HFF-Myc (cell line): ENCODE measurements around the gene RGL1.

Experiments
- DNase-seq: peaks from one replicate; pipeline ENCODE4 v3.0.0-alpha.2; 2011; ENCODE audit warnings: low read depth; ENCODE audit errors: extremely low read depth
- H3K4me3 ChIP-seq: replicated peaks from 2 replicates; pipeline ENCODE4 v1.5.1; 2011; ENCODE audit warnings: low read depth, mild to moderate bottlenecking, control low read depth, low read length
- TF ChIP-seq, protein P1 (sequence below): IDR thresholded peaks from 2 replicates; pipeline ENCODE4 v1.5.1; 2012; ENCODE audit warnings: mild to moderate bottlenecking, low read depth, low read length, control low read depth; ENCODE audit errors: missing control alignments

Gene RGL1

DNA sequence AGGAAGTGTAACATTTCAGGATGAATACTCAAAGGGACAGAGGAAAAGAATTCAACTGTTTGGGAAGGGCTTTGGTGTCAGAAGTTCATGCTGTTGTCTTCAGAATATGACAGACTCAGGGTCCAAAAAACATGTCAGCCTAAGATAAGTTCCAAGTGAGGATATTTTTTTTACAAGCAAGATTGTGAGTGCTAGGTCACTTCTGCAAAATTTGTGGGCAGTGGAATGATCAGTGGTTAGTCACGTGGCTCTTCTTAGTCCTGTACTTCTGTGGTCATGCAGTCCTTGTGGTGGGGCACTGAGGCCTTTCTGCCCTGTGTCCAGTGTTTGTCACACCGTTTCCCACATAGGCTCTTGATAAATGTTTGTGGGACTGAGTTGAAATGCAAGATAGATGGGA lies 5.2 kb downstream of the RGL1 start:
- no peak overlapping the region for H3K4me3 ChIP-seq
- DNase-seq: no peak
- TF ChIP-seq, protein P1, sequence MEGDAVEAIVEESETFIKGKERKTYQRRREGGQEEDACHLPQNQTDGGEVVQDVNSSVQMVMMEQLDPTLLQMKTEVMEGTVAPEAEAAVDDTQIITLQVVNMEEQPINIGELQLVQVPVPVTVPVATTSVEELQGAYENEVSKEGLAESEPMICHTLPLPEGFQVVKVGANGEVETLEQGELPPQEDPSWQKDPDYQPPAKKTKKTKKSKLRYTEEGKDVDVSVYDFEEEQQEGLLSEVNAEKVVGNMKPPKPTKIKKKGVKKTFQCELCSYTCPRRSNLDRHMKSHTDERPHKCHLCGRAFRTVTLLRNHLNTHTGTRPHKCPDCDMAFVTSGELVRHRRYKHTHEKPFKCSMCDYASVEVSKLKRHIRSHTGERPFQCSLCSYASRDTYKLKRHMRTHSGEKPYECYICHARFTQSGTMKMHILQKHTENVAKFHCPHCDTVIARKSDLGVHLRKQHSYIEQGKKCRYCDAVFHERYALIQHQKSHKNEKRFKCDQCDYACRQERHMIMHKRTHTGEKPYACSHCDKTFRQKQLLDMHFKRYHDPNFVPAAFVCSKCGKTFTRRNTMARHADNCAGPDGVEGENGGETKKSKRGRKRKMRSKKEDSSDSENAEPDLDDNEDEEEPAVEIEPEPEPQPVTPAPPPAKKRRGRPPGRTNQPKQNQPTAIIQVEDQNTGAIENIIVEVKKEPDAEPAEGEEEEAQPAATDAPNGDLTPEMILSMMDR: no peak

DNA sequence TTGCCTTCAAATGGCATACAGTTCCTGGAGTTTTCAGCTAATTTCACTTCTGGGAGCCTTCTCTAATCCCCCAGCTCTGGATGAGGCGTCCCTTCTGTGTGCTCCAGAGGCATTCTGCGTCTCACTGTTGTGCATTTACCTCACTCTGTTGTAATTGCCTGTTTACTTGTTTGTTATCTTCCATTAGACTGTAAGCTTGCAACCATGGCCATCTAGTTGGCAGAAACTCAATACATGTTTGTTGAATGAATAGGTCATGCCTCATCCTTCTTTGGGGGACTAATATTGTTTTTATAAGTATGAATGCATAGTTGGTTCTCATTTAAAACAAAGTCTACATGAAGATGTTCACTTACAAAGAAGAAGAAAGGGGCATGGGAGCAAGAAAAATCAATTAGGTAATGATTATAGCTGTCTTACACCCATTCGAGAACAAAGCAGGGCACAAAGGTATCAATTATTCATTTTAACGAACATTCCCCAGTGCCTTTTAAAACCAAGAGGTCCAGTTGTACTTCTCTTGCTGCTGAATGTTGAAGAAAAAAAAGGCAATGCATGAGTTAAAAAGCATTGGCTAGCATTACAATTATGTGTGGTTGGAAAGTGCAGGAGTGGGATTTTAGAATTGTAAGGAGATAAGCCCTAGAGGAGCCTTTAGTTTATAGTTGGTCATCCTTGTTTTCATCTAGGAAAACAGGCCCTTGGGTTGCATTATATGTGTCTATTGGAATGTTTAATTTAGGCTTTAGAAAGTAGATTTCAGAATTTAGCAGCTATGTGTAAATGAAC lies 6.0 kb downstream of the RGL1 start:
- TF ChIP-seq, protein P1: no peak
- H3K4me3 ChIP-seq: no peak overlapping the region
- DNase-seq: no peak

DNA sequence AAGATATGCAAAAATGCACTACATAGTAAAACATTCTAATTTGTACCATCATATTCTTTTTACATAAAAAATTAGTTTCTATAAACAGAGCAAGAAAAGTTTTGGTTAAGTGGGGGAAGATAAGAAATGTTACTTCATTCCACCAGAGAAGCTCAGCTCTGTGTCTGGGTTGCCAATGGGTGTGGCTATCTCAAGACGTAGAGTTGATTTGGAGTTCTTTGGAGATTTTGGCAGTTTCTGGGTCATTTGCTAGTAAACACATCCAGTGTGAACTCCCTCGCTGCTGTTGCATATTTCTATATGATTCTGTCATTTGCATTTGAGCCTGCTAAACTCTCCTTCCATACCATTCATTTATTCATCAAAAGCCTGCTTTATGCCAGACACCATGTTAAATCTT lies 7.2 kb downstream of the RGL1 start:
- TF ChIP-seq, protein P1: no peak
- DNase-seq: no peak
- no peak overlapping the region for H3K4me3 ChIP-seq

DNA sequence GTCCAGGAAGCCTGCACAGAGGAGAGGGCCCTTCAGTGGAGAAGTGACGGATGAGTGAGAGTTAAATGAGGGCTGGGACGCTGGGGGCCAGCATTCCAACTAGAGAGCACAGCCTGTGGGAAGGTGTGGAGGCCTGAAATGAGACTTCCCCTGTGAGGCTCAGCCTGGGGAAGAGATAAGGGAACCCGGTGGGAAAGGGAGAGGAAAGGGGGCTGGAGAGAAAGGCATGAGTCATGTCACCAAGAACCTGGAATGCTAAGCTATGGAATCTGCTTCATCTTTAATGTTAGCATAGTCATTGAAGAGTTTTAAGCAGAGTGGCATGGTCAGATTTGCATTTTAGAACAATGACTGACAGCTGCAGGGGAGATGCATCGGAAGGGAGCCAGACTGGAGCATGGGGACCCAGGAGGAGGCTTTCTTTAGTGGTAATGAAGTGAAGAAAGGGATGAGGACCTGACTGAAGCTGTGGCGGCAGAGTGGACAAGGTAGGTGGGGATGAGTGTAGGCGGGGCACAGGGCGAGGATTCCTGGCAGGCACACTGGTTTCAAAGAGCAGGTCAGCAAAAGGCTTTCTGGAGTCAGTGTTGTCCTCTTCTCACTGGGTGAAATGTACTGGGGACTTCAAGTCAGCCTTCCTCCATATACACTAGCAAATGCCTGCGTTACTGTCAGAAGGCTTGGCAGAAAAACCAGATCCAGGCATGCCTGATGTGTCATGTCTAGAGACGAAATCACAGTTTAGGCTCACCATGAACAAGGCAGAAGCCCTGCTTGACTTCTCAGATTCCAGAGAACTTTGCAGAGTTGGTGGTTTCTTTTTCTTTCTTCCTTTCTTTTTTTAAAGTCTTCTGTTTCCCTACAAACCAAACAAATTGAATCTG lies 8.0 kb downstream of the RGL1 start:
- TF ChIP-seq, protein P1: no peak
- no peak for DNase-seq
- H3K4me3 ChIP-seq: no peak overlapping the region

DNA sequence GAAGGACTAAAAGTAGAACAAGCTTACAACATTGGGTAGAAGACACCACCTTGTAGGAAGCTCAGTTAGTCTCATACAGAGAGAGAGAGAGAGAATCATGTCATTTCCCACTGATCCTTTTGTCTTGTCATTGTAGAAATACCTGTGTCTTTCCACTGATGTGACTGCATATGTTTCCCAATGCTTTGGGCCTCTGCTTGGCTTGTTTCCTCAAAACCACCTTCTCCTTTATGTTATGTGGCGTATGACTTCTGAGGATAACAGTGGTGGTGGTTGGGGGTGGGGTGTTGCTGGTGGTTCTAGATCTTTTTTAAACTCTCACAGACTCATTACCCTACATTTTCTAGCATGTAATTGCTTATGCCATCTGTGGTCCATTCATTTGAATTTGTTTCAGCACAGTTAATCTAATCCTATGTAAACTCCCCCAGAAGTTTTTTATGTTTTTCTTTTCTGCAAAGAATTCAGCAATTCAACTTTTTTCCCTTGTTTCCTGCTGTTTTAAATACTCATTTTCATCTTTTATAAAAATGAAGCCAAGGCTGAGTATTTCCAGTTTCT lies 9.3 kb downstream of the RGL1 start:
- TF ChIP-seq, protein P1: no peak
- no peak overlapping the region for H3K4me3 ChIP-seq
- no peak for DNase-seq

DNA sequence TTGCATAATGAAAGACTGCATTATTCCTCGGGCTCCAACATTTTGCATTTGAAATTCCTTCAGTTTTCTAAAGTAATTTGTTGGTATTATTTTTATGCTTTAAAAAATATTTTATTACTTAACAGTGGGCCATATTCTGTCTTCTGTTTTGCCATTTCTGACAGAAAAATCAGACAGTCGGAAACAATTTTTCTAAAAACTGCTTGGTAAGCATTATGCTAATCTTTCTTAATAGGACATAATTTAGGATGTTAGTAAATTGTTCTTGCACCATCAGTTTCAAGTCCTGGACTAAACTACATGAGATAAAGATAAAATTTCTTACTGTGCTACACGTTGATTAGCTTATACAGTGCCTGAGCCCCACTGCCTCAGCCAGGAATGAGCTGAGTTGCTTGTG lies 11.2 kb downstream of the RGL1 start:
- H3K4me3 ChIP-seq: no peak overlapping the region
- DNase-seq: no peak
- TF ChIP-seq, protein P1: no peak
